K562 (cell line): ENCODE data around the gene INO80D. TPM values are rescaled to one million over a fixed set of nuclear protein-coding genes. Genes with fewer than 3 reads are reported as not detected.
A peak's percentile ranks its signal among the peaks of the same experiment; 100 is the strongest.

Experiments
- ATAC-seq: fragments of 200-7000 bp; cut with Tn5 transposase; 3 replicates; pipeline ENCODE4 v1.9.1; 2020; ENCODE audit warnings: moderate library complexity
- BruUV-seq: library from RNA; stranded (reverse); fragments of 400-500 nt; replicated peaks from 2 replicates; lab custom pipeline; 2021; lab: Mats Ljungman, UMichigan
- CTCF ChIA-PET: fragments of 300-600 bp; formaldehyde crosslinking; extraction: SDS; loops from one replicate; lab custom pipeline; 2021; ENCODE audit warnings: low intra/inter-chr PET ratio; lab: Yijun Ruan, JAX
- POLR2A ChIA-PET: fragments of 300-600, 350-650 bp; sonication (Branson Sonifier 250); formaldehyde crosslinking; extraction: SDS; loops from one replicate; lab custom pipeline; 2021; ENCODE audit warnings: antibody characterized with exemption, inconsistent platforms; lab: Yijun Ruan, JAX
- DNase-seq, 4 experiments: peaks; one replicate each; pipeline versions ENCODE4 v3.0.0 to v3.0.0-alpha.2; 2011 to 2018; ENCODE audit warnings: low spot score in 3 of 4, mixed read lengths in 3 of 4; ENCODE audit errors: extremely low read depth in 1 of 4
- FAIRE-seq: peaks from 2 replicates; lab custom pipeline; 2011; peaks lifted over from hg19 to GRCh38; lab: Jason Lieb, UNC
- H2AFZ ChIP-seq: 2 replicates; pipeline ENCODE4 v1.6.0; 2011; ENCODE audit warnings: low read depth, low read length, control low read depth, inconsistent platforms
- H3K27ac ChIP-seq: fragments of 200-600 bp; 3 replicates; pipeline ENCODE4 v1.8.0; 2011; ENCODE audit warnings: low read depth, mild to moderate bottlenecking, control low read depth, inconsistent platforms, low read length, moderate library complexity, mixed read lengths; ENCODE audit errors: extremely low read depth
- H3K27me3 ChIP-seq, 2 experiments: fragments of 300-600 bp in 1 of 2; 2 replicates in 1 of 2; 3 replicates in 1 of 2; pipeline versions ENCODE4 v1.6.0 to v1.8.0; 2011; ENCODE audit warnings: inconsistent platforms in 2 of 2, low read length in 2 of 2, mild to moderate bottlenecking in 1 of 2, mixed read lengths in 1 of 2, moderate library complexity in 1 of 2; ENCODE audit not compliant: control insufficient read depth in 2 of 2, insufficient read depth in 2 of 2
- H3K36me3 ChIP-seq: fragments of 300-600 bp; 3 replicates; pipeline ENCODE4 v1.8.0; 2011; ENCODE audit warnings: mild to moderate bottlenecking, low read length, inconsistent platforms; ENCODE audit not compliant: control insufficient read depth, insufficient read depth
- H3K4me1 ChIP-seq, 2 experiments: fragments of 200-600 bp in 1 of 2; replicated peaks in 1 of 2; 2 replicates in 1 of 2; 3 replicates in 1 of 2; pipeline versions ENCODE4 v1.5.1 to v1.8.0; 2011; ENCODE audit warnings: inconsistent platforms in 2 of 2, low read length in 2 of 2, mild to moderate bottlenecking in 1 of 2, mixed read lengths in 1 of 2, moderate library complexity in 1 of 2; ENCODE audit not compliant: control insufficient read depth in 2 of 2, insufficient read depth in 2 of 2
- H3K4me2 ChIP-seq: 2 replicates; pipeline ENCODE4 v1.6.1; 2011; ENCODE audit warnings: low read length, control low read depth, inconsistent platforms, mixed read lengths; ENCODE audit not compliant: insufficient read depth
- H3K4me3 ChIP-seq: fragments of 200-600 bp; sonication (generic), shearing (Covaris generic); 2 replicates; pipeline ENCODE4 v1.5.1; 2016; ENCODE audit warnings: control low read depth, inconsistent platforms
- H3K79me2 ChIP-seq: fragments of 200-600 bp; 3 replicates; pipeline ENCODE4 v1.8.0; 2011; ENCODE audit warnings: low read length, inconsistent platforms; ENCODE audit not compliant: control insufficient read depth, insufficient read depth
- H3K9ac ChIP-seq, 2 experiments: 2 replicates each; pipeline versions ENCODE4 v1.6.0 to v1.6.1; 2011; ENCODE audit warnings: low read depth in 2 of 2, low read length in 2 of 2, control low read depth in 1 of 2, inconsistent platforms in 1 of 2, mild to moderate bottlenecking in 1 of 2, mixed read lengths in 1 of 2; ENCODE audit not compliant: insufficient read depth in 1 of 2
- H3K9me1 ChIP-seq: one replicate; pipeline ENCODE4 v1.6.0; 2011; ENCODE audit warnings: inconsistent platforms, mild to moderate bottlenecking, low read length, moderate library complexity; ENCODE audit not compliant: control insufficient read depth, insufficient read depth
- H3K9me3 ChIP-seq: replicated peaks from 2 replicates; pipeline ENCODE4 v1.5.1; 2011; ENCODE audit warnings: low read depth, low read length, inconsistent platforms; ENCODE audit not compliant: control insufficient read depth, insufficient read depth
- H4K20me1 ChIP-seq: replicated peaks from 2 replicates; pipeline ENCODE4 v1.6.1; 2011; ENCODE audit warnings: low read length, inconsistent platforms, mixed read lengths; ENCODE audit not compliant: control insufficient read depth, insufficient read depth
- CEBPB ChIP-seq: fragments of 450-650 bp; IDR thresholded peaks from 2 replicates; pipeline ENCODE4 v1.6.1; 2016; ENCODE audit warnings: missing genetic modification characterization, missing compliant biosample characterization
- GTF2A2 ChIP-seq: IDR thresholded peaks from 2 replicates; pipeline ENCODE4 v1.6.1; 2016; ENCODE audit warnings: mild to moderate bottlenecking, missing genetic modification characterization, missing compliant biosample characterization
- HNRNPLL ChIP-seq: fragments of 200-400 bp; formaldehyde crosslinking; IDR thresholded peaks from 2 replicates; pipeline ENCODE4 v1.6.1; 2017; ENCODE audit warnings: low read length, low read depth, mild to moderate bottlenecking; ENCODE audit not compliant: poor library complexity, severe bottlenecking
- KDM4B ChIP-seq, 2 experiments: fragments of 450-650 bp in 1 of 2; sonication (generic) in 1 of 2; IDR thresholded peaks; 2 replicates each; pipeline ENCODE4 v1.6.1; 2016 to 2017; ENCODE audit warnings: borderline replicate concordance in 2 of 2, antibody characterized with exemption in 1 of 2, low read depth in 1 of 2, mild to moderate bottlenecking in 1 of 2
- NR2F6 ChIP-seq: fragments of 450-650 bp; formaldehyde crosslinking; IDR thresholded peaks from 2 replicates; pipeline ENCODE4 v1.4.0; 2020; ENCODE audit warnings: mild to moderate bottlenecking
- PBX2 ChIP-seq, 2 experiments: IDR thresholded peaks in 1 of 2; conservative IDR thresholded peaks in 1 of 2; 2 replicates each; pipeline ENCODE4 v1.6.1; 2016; ENCODE audit warnings: low read depth in 2 of 2, mild to moderate bottlenecking in 1 of 2, missing compliant biosample characterization in 1 of 2, missing genetic modification characterization in 1 of 2, moderate library complexity in 1 of 2
- PHF21A ChIP-seq: fragments of 450-650 bp; IDR thresholded peaks from 2 replicates; pipeline ENCODE4 v1.6.1; 2017; ENCODE audit warnings: low read depth, borderline replicate concordance
- SMAD2 ChIP-seq: fragments of 150-350 bp; IDR thresholded peaks from 2 replicates; pipeline ENCODE4 v1.6.1; 2014; ENCODE audit warnings: low read depth, mild to moderate bottlenecking, low read length
- SMARCE1 ChIP-seq: fragments of 450-650 bp; IDR thresholded peaks from 2 replicates; pipeline ENCODE4 v1.7.1; 2016; ENCODE audit warnings: mild to moderate bottlenecking
- ZNF316 ChIP-seq: fragments of 450-650 bp; IDR thresholded peaks from 2 replicates; pipeline ENCODE4 v1.6.1; 2016
- ZNF436 ChIP-seq: fragments of 250-450, 450-650 bp; sonication (Bioruptor Pico); formaldehyde crosslinking; IDR thresholded peaks from 2 replicates; pipeline ENCODE4 v1.7.0; 2020; ENCODE audit warnings: mild to moderate bottlenecking
- ZNF57 ChIP-seq: fragments of 450-650 bp; formaldehyde crosslinking; IDR thresholded peaks from 2 replicates; pipeline ENCODE4 v1.4.0; 2020; ENCODE audit warnings: mild to moderate bottlenecking, moderate library complexity
- ZNF740 ChIP-seq, 3 experiments: fragments of 200-800 bp in 1 of 3; sonication (Bioruptor generic) in 1 of 3; sonication (generic) in 1 of 3; formaldehyde crosslinking in 1 of 3; IDR thresholded peaks; 2 replicates each; pipeline versions ENCODE4 v1.6.1 to v1.8.0; 2016 to 2022; ENCODE audit warnings: mild to moderate bottlenecking in 2 of 3, missing compliant biosample characterization in 2 of 3, missing genetic modification characterization in 2 of 3, missing genetic modification reagents in 1 of 3
- WGBS: fragments of 100-300 bp; shearing (Covaris generic); methylation state at CpG from one replicate; pipeline ENCODE4 v1.1.6; 2016; ENCODE audit warnings: low coverage, mixed read lengths; ENCODE audit not compliant: insufficient coverage; ENCODE audit errors: missing lambda C conversion rate; 5-methylcytosine and 5-hydroxymethylcytosine counted together
- in situ Hi-C: fragments of 300-500 bp; cut with MboI; formaldehyde crosslinking; loops from 4 replicates; pipeline ENCODE4 v1.15.0; 2018; ENCODE audit warnings: inconsistent platforms, mixed read lengths
- intact Hi-C: fragments of 100-400 bp; cut with micrococcal nuclease; formaldehyde crosslinking; loops from 2 replicates; pipeline ENCODE4 v1.14.2; 2022
- polyA plus RNA-seq, 8 experiments: library from polyadenylated mRNA; depleted of rRNA in 4 of 8; stranded (reverse) in 5 of 8; unstranded in 3 of 8; fragments of >200 nt; fragmentation: Nextera tagmentation in 2 of 8; fragmentation: Illumina TruSeq in 1 of 8; extraction: Ambion mirVana in 2 of 8; extraction: Trizol in 1 of 8; gene quantifications; 2 replicates each; pipeline versions ENCODE4 v1.2.1 to v1.2.3, GENCODE V29; 2011 to 2014; ENCODE audit warnings: inconsistent platforms in 1 of 8, missing spikeins in 1 of 8
- total RNA-seq, 7 experiments: library from RNA; depleted of rRNA in 6 of 7; stranded (reverse); fragments of >200 nt in 6 of 7; fragmentation: Illumina TruSeq in 2 of 7; extraction: Trizol in 2 of 7; gene quantifications; 2 replicates each; pipeline versions ENCODE4 v1.2.1 to v1.2.3, GENCODE V29; 2011 to 2021; ENCODE audit warnings: low replicate concordance in 1 of 7

The INO80D gene
- total and polyA plus RNA-seq, 9 of the 15 experiments (the other 6 are each of a cell fraction or from before 2014, with no cell fraction given) = 0.64 to 8.1 (median 2.9) TPM

DNA sequence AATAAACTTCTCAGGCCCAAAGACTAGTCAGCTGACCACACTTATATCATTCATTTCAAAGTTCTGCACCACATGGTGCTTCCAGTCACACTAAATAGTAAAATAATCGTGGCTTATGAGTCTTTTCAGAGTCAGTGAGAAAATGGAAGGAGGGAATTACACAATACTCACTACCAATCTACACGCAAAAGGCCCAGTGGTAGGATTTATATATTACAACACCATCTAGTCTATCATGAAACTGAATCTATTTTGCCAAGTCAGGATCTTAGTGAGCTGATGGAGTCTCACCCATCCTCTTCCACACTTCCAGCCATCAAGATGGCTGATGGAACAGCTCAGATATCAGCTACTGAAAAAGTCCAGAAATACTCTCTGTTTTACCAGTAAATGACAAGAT lies 21.9 kb downstream of the INO80D start:
- Histone ChIP-seq H3K79me2 (peaks cover 41% of the 10 kb centered on the region), H2AFZ (no peak overlapping the region), H3K4me1 (peaks cover 1 to 5% of the 10 kb centered on the region in 2 experiments; a peak in 3 of 5 replicates), H3K27ac (no peak overlapping the region), H4K20me1 (no peaks in the 10 kb centered on the region), H3K36me3 (peaks cover 16% of the 10 kb centered on the region; the same call in 2 of the 3 replicates), H3K4me2 (no peak overlapping the region), H3K9ac (no peak overlapping the region), H3K27me3 (no peaks in the 10 kb centered on the region), H3K4me3 (no peak overlapping the region), H3K9me3 (no peaks in the 10 kb centered on the region), H3K9me1 (peaks cover 2% of the 10 kb centered on the region)
- DNase-seq = no peak
- 87% methylated on average over 2 of the region's 2 CpGs for WGBS
- no peak for ATAC-seq
- no peak for FAIRE-seq
- ChIA-PET POLR2A (no interaction called here), CTCF (no interaction called here)
- TF ChIP-seq CEBPB (tag) = peak; percentile 59
- 0 out of 2 replicates have a peak, but pooled peaks have one; percentile 19 for TF ChIP-seq ZNF316
- no peak for TF ChIP-seq SMARCE1
- intact Hi-C loops (no loop called here), in situ Hi-C loops (no loop called here)
- no TSS peak for BruUV-seq

DNA sequence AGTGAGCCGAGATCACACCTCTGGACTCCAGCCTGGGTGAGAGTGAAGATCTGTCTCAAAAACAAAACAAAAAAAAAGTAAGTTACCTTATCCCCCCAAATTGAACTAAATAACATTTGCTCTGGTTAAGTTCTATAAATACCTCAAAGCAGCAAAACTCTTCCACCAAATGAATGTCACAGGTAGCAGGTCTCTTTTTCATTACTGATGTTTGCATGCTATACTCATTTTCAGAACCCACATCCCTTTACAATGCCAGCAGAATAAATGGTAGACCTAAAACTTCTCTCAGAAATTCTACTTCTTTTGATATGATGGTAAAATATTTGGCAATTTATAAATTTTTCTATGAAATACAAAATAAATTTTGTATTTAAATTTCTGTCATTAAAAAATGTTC lies 22.3 kb downstream of the INO80D start:
- Histone ChIP-seq H3K4me3 (no peak overlapping the region), H2AFZ (no peak overlapping the region), H3K27me3 (no peaks in the 10 kb centered on the region), H3K9me3 (no peaks in the 10 kb centered on the region), H3K9me1 (peaks cover 2% of the 10 kb centered on the region), H3K4me1 (peaks cover 0 to 1% of the 10 kb centered on the region in 2 experiments; a peak in 3 of 5 replicates), H4K20me1 (no peaks in the 10 kb centered on the region), H3K36me3 (peaks cover 16% of the 10 kb centered on the region; the same call in 2 of the 3 replicates), H3K27ac (no peak overlapping the region), H3K9ac (no peak overlapping the region), H3K4me2 (no peak overlapping the region), H3K79me2 (peaks cover 38% of the 10 kb centered on the region)
- ChIA-PET CTCF (no interaction called here), POLR2A (no interaction called here)
- ATAC-seq = no peak
- intact Hi-C loops (no loop called here), in situ Hi-C loops (no loop called here)
- DNase-seq = no peak
- FAIRE-seq = no peak
- WGBS = 100% methylated on average over 1 of the region's 1 CpG
- no TSS peak for BruUV-seq
- TF ChIP-seq ZNF740 (CRISPR knock-in tag; IDR thresholded peaks at IDR 0.05) (no peak), ZNF740 (tag; IDR thresholded peaks at IDR 0.05) (no peak), PHF21A (no peak), ZNF436 (CRISPR knock-in tag) (no peak), NR2F6 (no peak), ZNF57 (CRISPR knock-in tag) (no peak), GTF2A2 (tag) (no peak), HNRNPLL (no peak), SMAD2 (no peak), PBX2 (CRISPR knock-in tag; IDR thresholded peaks at IDR 0.05; ENCODE audit: low read depth) (no peak), PBX2 (tag; conservative IDR thresholded peaks at IDR 0.05; ENCODE audit: low read depth) (no peak), KDM4B (IDR thresholded peaks at IDR 0.05; ENCODE audit: borderline replicate concordance in 2 of 2, low read depth in 1 of 2) (no peak)
